Measurements from ENCODE around the gene MAD2L1BP. TPM values are rescaled to one million over a fixed set of nuclear protein-coding genes. Genes with fewer than 3 reads are reported as not detected.

MAD2L1BP gene
- total and polyA plus RNA-seq, 2 of the 13 experiments (the other 11 are each of a cell fraction or from before 2014, with no cell fraction given) = 54.2 to 55.5 TPM

DNA sequence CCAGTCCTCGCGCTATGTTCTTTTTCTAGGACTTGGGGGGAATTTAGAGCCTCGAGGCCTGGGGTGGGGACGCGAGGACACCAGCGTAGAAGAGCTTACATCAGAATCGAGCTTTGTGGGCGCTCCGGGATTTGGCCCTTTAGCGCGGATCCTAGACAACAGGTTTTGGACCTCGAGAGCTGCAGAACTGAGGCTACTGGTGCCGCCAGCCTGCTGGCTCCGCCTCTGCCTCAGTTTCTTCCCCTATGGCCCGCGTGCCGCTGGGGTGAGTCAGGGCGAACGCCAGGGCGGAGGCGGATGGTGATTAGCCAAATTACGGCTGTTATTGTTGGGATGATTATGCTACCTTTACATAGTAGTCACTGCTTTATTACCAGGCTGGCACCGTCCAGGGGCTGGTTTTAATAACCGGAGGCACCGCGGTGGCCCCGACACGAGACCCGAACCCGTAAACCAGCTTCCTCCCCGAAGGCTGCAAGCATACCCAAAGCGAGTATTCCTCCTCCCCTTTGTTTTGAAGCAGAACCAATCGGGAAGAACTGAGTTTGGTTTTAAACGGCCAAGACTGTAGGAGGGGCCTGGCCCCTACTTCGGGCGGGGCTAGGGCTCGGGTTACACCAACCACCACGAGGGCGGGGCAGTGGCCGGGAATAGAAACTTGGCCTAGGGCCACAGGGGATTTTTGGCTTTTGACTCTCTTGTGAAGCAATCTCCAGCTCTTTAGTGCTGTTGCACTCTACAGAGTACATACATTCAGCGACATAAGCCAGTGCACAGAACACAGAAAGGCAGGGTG, 5.9 kb upstream of the MAD2L1BP start (continued):
- no peak for TF ChIP-seq SMAD9 (CRISPR knock-in tag; IDR thresholded peaks at IDR 0.05)
- peak; percentile 49 for TF ChIP-seq PPARG (CRISPR knock-in tag; conservative IDR thresholded peaks at IDR 0.05)
- TF ChIP-seq ZNF24 (IDR thresholded peaks at IDR 0.05) = no peak
- TF ChIP-seq, protein P1, sequence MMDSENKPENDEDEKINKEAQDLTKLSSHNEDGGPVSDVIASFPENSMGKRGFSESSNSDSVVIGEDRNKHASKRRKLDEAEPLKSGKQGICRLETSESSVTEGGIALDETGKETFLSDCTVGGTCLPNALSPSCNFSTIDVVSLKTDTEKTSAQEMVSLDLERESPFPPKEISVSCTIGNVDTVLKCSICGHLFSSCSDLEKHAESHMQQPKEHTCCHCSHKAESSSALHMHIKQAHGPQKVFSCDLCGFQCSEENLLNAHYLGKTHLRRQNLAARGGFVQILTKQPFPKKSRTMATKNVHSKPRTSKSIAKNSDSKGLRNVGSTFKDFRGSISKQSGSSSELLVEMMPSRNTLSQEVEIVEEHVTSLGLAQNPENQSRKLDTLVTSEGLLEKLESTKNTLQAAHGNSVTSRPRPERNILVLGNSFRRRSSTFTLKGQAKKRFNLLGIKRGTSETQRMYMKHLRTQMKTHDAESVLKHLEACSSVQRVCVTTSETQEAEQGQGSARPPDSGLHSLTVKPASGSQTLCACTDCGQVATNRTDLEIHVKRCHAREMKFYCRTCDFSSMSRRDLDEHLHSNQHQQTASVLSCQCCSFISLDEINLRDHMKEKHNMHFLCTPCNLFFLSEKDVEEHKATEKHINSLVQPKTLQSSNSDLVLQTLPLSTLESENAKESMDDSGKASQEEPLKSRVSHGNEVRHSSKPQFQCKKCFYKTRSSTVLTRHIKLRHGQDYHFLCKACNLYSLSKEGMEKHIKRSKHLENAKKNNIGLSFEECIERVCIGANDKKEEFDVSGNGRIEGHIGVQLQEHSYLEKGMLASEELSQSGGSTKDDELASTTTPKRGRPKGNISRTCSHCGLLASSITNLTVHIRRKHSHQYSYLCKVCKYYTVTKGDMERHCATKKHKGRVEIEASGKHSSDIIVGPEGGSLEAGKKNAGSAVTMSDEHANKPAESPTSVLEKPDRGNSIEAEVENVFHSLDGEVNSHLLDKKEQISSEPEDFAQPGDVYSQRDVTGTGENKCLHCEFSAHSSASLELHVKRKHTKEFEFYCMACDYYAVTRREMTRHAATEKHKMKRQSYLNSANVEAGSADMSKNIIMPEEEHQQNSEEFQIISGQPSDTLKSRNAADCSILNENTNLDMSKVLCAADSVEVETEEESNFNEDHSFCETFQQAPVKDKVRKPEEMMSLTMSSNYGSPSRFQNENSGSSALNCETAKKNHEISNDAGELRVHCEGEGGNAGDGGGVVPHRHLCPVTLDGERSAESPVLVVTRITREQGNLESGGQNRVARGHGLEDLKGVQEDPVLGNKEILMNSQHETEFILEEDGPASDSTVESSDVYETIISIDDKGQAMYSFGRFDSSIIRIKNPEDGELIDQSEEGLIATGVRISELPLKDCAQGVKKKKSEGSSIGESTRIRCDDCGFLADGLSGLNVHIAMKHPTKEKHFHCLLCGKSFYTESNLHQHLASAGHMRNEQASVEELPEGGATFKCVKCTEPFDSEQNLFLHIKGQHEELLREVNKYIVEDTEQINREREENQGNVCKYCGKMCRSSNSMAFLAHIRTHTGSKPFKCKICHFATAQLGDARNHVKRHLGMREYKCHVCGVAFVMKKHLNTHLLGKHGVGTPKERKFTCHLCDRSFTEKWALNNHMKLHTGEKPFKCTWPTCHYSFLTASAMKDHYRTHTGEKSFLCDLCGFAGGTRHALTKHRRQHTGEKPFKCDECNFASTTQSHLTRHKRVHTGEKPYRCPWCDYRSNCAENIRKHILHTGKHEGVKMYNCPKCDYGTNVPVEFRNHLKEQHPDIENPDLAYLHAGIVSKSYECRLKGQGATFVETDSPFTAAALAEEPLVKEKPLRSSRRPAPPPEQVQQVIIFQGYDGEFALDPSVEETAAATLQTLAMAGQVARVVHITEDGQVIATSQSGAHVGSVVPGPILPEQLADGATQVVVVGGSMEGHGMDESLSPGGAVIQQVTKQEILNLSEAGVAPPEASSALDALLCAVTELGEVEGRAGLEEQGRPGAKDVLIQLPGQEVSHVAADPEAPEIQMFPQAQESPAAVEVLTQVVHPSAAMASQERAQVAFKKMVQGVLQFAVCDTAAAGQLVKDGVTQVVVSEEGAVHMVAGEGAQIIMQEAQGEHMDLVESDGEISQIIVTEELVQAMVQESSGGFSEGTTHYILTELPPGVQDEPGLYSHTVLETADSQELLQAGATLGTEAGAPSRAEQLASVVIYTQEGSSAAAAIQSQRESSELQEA (CRISPR knock-in tag; IDR thresholded peaks at IDR 0.05; ENCODE audit: not compliant biosample characterization) = peak; percentile 93
- no peak for TF ChIP-seq TBX3 (IDR thresholded peaks at IDR 0.05; ENCODE audit: borderline replicate concordance)
- TF ChIP-seq FOSL2 (CRISPR knock-in tag; IDR thresholded peaks at IDR 0.05) = peak; percentile 49; the same call in 1 of the 2 replicates
- TF ChIP-seq ZHX1 (CRISPR knock-in tag; IDR thresholded peaks at IDR 0.05; ENCODE audit: low read depth) = no peak
- TF ChIP-seq ZNF180 (CRISPR knock-in tag; IDR thresholded peaks at IDR 0.05; ENCODE audit: borderline replicate concordance, low read depth) = peak; percentile 88; the same call in 1 of the 2 replicates
- TF ChIP-seq, protein P2, sequence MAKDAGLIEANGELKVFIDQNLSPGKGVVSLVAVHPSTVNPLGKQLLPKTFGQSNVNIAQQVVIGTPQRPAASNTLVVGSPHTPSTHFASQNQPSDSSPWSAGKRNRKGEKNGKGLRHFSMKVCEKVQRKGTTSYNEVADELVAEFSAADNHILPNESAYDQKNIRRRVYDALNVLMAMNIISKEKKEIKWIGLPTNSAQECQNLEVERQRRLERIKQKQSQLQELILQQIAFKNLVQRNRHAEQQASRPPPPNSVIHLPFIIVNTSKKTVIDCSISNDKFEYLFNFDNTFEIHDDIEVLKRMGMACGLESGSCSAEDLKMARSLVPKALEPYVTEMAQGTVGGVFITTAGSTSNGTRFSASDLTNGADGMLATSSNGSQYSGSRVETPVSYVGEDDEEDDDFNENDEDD (CRISPR knock-in tag; IDR thresholded peaks at IDR 0.05; ENCODE audit: borderline replicate concordance) = 0 out of 2 replicates have a peak, but pooled peaks have one; percentile 9
- 0 out of 2 replicates have a peak, but pooled peaks have one; percentile 38 for TF ChIP-seq ARNT2 (CRISPR knock-in tag; IDR thresholded peaks at IDR 0.05; ENCODE audit: low read depth)
- TF ChIP-seq BORCS8-MEF2B (CRISPR knock-in tag; IDR thresholded peaks at IDR 0.05) = no peak; the same call in 1 of the 2 replicates
- TF ChIP-seq FOXA1 (IDR thresholded peaks at IDR 0.05) = no peak
- TF ChIP-seq FOXA1 (CRISPR knock-in tag; IDR thresholded peaks at IDR 0.05) = 0 out of 2 replicates have a peak, but pooled peaks have one; percentile 7
- TF ChIP-seq, protein P3, sequence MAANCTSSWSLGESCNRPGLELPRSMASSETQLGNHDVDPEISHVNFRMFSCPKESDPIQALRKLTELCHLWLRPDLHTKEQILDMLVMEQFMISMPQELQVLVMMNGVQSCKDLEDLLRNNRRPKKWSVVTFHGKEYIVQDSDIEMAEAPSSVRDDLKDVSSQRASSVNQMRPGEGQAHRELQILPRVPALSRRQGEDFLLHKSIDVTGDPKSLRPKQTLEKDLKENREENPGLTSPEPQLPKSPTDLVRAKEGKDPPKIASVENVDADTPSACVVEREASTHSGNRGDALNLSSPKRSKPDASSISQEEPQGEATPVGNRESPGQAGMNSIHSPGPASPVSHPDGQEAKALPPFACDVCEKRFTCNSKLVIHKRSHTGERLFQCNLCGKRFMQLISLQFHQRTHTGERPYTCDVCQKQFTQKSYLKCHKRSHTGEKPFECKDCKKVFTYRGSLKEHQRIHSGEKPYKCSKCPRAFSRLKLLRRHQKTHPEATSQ (CRISPR knock-in tag; IDR thresholded peaks at IDR 0.05; ENCODE audit: borderline replicate concordance) = no peak; the same call in 1 of the 2 replicates
- TF ChIP-seq CAMTA2 (CRISPR knock-in tag; IDR thresholded peaks at IDR 0.05; ENCODE audit: borderline replicate concordance) = no peak
